Measurements from ENCODE around the gene RNF121.
A peak's percentile ranks its signal among the peaks of the same experiment; 100 is the strongest.

RNF121 gene

DNA sequence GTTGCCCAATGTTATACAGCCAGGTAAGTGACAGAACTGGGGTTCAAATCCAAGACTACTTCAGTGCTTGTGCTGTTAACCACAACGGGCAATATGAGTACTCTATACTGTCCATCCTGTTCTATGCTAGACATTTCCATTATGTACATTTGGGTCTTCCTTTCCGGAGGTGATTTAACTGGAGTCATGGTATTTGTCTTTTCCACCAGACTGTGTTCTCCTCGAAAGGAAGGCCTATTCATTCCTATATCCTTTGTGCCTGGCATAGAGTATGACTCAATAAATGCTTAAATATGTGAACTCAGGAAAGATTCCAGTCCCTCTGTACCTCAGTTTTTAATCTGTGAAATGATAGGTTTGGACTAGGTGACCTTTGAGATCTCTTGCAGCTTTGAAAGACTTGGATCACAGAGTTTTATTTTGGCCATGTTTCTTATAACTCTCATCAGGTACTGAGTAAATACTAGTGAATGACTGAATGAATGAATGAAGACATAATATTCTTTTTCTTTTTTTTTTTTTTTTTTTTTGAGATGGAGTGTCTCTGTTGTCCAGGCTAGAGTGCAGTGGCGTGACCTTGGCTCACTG is 6.6 kb downstream of the RNF121 start:
- Histone ChIP-seq H3K9ac (ENCODE audit: low read depth, low read length, poor library complexity, severe bottlenecking) (no peak overlapping the region), H3K4me2 (ENCODE audit: low read depth, low read length, poor library complexity, severe bottlenecking) (peak overlapping the region; percentile 13), H3F3A (ENCODE audit: low read depth) (no peaks in the 10 kb centered on the region), H3K36me3 (ENCODE audit: insufficient read depth, low read length) (peaks cover 3% of the 10 kb centered on the region; the same call in 1 of the 2 replicates), H3K9me2 (replicated peaks; ENCODE audit: low read depth, low read length) (no peaks in the 10 kb centered on the region), H3K27me3 (ENCODE audit: insufficient read depth, low read length, poor library complexity, severe bottlenecking) (no peaks in the 10 kb centered on the region), H3K4me3 (ENCODE audit: low read length, poor library complexity, severe bottlenecking) (no peak overlapping the region), H4K20me1 (ENCODE audit: insufficient read depth, low read length, poor library complexity, severe bottlenecking) (peaks cover 30% of the 10 kb centered on the region), H3K9me3 (ENCODE audit: insufficient read depth, low read depth, low read length) (no peaks in the 10 kb centered on the region), H3K4me1 (ENCODE audit: insufficient read depth, low read length, poor library complexity, severe bottlenecking) (peaks cover 31% of the 10 kb centered on the region), H2AFZ (ENCODE audit: low read length) (no peak overlapping the region), H3K79me2 (ENCODE audit: insufficient read depth, low read length) (peaks cover 75% of the 10 kb centered on the region)
- TF ChIP-seq, protein P1, sequence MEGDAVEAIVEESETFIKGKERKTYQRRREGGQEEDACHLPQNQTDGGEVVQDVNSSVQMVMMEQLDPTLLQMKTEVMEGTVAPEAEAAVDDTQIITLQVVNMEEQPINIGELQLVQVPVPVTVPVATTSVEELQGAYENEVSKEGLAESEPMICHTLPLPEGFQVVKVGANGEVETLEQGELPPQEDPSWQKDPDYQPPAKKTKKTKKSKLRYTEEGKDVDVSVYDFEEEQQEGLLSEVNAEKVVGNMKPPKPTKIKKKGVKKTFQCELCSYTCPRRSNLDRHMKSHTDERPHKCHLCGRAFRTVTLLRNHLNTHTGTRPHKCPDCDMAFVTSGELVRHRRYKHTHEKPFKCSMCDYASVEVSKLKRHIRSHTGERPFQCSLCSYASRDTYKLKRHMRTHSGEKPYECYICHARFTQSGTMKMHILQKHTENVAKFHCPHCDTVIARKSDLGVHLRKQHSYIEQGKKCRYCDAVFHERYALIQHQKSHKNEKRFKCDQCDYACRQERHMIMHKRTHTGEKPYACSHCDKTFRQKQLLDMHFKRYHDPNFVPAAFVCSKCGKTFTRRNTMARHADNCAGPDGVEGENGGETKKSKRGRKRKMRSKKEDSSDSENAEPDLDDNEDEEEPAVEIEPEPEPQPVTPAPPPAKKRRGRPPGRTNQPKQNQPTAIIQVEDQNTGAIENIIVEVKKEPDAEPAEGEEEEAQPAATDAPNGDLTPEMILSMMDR (conservative IDR thresholded peaks at IDR 0.05; ENCODE audit: low read length): no peak
- no peak for TF ChIP-seq EZH2phosphoT487 (IDR thresholded peaks at IDR 0.05; ENCODE audit: borderline replicate concordance)

DNA sequence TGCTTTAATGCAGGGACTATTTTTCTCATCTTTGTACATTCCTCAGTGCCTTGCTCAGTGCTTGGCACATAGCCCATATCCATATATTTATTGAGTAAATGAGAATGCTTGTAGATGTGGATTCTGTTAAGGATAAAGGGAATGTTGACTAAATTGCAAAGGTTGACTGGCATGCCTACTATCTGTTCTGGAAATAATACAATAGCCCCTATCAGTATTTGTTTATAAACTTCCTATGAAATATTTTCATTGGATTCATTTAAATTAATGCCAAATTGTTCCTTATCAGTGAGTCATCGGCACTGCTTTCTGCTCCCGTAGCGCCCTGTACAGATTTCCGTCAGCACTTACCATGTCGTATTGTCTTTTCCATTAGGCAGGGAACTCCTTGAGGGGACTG is 8.0 kb downstream of the RNF121 start:
- H3K9ac ChIP-seq (ENCODE audit: low read depth, low read length, poor library complexity, severe bottlenecking): no peak overlapping the region
- no peaks in the 10 kb centered on the region for H3F3A ChIP-seq (ENCODE audit: low read depth)
- no peaks in the 10 kb centered on the region for H3K9me3 ChIP-seq (ENCODE audit: insufficient read depth, low read depth, low read length)
- peaks cover 20% of the 10 kb centered on the region for H3K4me1 ChIP-seq (ENCODE audit: insufficient read depth, low read length, poor library complexity, severe bottlenecking)
- H3K9me2 ChIP-seq (replicated peaks; ENCODE audit: low read depth, low read length): no peaks in the 10 kb centered on the region
- TF ChIP-seq, protein P1 (conservative IDR thresholded peaks at IDR 0.05; ENCODE audit: low read length): no peak
- TF ChIP-seq EZH2phosphoT487 (IDR thresholded peaks at IDR 0.05; ENCODE audit: borderline replicate concordance): no peak
- H3K36me3 ChIP-seq (ENCODE audit: insufficient read depth, low read length): peaks cover 3% of the 10 kb centered on the region; the same call in 1 of the 2 replicates
- no peak overlapping the region for H3K4me2 ChIP-seq (ENCODE audit: low read depth, low read length, poor library complexity, severe bottlenecking)
- H3K4me3 ChIP-seq (ENCODE audit: low read length, poor library complexity, severe bottlenecking): no peak overlapping the region
- H3K79me2 ChIP-seq (ENCODE audit: insufficient read depth, low read length): peaks cover 74% of the 10 kb centered on the region
- peaks cover 28% of the 10 kb centered on the region for H4K20me1 ChIP-seq (ENCODE audit: insufficient read depth, low read length, poor library complexity, severe bottlenecking)
- H3K27me3 ChIP-seq (ENCODE audit: insufficient read depth, low read length, poor library complexity, severe bottlenecking): no peaks in the 10 kb centered on the region
- no peak overlapping the region for H2AFZ ChIP-seq (ENCODE audit: low read length)

DNA sequence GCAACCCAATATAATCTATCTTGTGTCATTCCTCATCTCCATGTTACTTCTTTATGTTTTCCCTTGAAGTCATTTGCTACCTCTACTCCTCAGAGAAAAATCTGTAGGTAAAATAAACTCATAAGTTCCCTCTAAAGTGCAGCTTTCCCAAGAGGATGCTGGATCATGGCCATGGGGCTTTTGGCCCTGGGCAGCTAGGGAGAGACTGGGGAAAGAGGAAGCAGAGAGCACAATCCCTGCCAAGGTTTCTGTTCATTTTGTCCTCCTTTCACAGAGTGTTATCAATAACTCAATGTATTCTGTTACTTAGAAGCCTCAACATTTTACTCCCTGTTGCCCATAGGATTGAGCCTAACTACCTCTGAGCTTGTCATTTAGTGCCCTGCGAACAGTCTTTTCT is 9.0 kb downstream of the RNF121 start:
- Histone ChIP-seq H3K4me3 (ENCODE audit: low read length, poor library complexity, severe bottlenecking) (no peak overlapping the region), H3K36me3 (ENCODE audit: insufficient read depth, low read length) (peaks cover 3% of the 10 kb centered on the region; the same call in 1 of the 2 replicates), H3K9me2 (replicated peaks; ENCODE audit: low read depth, low read length) (no peaks in the 10 kb centered on the region), H3K4me1 (ENCODE audit: insufficient read depth, low read length, poor library complexity, severe bottlenecking) (peaks cover 14% of the 10 kb centered on the region), H3K79me2 (ENCODE audit: insufficient read depth, low read length) (peaks cover 70% of the 10 kb centered on the region), H3F3A (ENCODE audit: low read depth) (no peaks in the 10 kb centered on the region), H3K9ac (ENCODE audit: low read depth, low read length, poor library complexity, severe bottlenecking) (no peak overlapping the region), H3K27me3 (ENCODE audit: insufficient read depth, low read length, poor library complexity, severe bottlenecking) (no peaks in the 10 kb centered on the region), H3K4me2 (ENCODE audit: low read depth, low read length, poor library complexity, severe bottlenecking) (no peak overlapping the region), H4K20me1 (ENCODE audit: insufficient read depth, low read length, poor library complexity, severe bottlenecking) (peaks cover 30% of the 10 kb centered on the region), H2AFZ (ENCODE audit: low read length) (no peak overlapping the region), H3K9me3 (ENCODE audit: insufficient read depth, low read depth, low read length) (no peaks in the 10 kb centered on the region)
- no peak for TF ChIP-seq EZH2phosphoT487 (IDR thresholded peaks at IDR 0.05; ENCODE audit: borderline replicate concordance)
- TF ChIP-seq, protein P1 (conservative IDR thresholded peaks at IDR 0.05; ENCODE audit: low read length): no peak
